GM12892 (cell line): ENCODE data around the gene LZIC.

Source experiments
- POLR2A ChIP-seq: IDR thresholded peaks from 2 replicates; pipeline ENCODE4 v1.6.1; 2011; ENCODE audit warnings: low read depth, low read length, control low read depth
- TAF1 ChIP-seq: IDR thresholded peaks from 2 replicates; pipeline ENCODE4 v1.6.1; 2011; ENCODE audit warnings: low read depth, mild to moderate bottlenecking, control low read depth, low read length, borderline replicate concordance

DNA sequence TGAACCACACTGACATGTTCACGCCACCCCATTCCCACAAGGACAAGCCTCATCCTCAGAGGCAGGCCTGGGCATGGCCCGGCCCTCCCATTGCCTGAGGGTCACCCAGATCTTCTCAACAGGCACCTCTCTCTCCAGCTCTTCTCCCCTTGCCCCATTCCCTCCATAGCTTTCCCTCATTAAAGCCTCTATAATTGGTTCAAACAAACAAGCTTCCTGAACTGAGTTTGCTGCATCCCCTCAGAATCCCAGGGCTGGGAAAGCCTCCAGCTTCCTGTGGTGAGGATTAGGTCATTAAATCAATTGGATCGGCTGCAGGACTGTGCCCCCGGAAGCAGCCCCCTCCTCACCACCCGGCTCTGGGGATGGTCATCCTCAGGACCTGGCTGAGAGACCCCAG lies 52.0 kb downstream of the LZIC start:
- no peak for TF ChIP-seq TAF1
- TF ChIP-seq POLR2A, result no peak
